DMS79 (cell line): ENCODE results near the gene EIF5A.

ENCODE experiments used
- DNase-seq: peaks from one replicate; lab custom pipeline; 2025; lab: John Stamatoyannopoulos, UW

The EIF5A gene

DNA sequence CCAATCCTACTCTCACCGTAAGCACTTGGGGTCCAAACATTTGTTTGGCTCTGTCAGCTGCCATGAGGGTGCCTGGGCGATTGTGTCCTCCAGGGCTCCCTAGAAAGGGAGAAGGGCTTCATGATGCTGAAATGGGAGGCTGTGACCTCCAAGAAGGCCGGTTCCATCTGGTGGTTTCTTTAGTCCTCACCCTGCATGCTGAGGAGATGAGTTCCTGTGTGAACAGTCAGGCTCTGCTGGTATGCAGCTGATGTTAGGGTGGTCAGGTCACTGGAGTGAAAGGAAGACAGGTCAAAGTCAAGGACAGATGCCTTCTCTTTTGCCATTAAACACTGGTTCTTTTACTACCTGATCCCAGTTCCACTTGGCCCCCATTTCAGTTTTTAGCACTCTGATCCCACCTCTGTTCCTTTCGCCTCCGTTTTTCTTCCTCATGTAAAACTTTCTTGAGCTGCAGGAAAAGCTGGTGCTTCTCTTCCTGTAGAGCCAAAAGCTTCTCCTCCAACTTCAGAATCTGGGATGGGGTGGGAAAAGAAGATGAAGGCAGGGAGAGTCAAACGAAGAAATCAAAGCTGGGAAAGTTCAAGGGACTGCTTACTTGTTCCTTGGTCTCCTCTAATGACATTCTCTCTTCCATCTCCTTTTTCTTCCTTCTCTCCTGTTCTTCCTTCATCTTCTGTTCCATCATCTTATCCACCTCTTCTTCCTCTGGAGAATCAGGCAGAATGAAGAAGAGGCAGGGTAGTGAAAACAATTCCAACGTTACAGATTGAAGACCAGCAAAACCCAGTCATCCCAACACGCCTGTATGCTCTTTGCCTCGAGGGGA lies 6.7 kb downstream of the EIF5A start:
- DNase-seq, result no peak

DNA sequence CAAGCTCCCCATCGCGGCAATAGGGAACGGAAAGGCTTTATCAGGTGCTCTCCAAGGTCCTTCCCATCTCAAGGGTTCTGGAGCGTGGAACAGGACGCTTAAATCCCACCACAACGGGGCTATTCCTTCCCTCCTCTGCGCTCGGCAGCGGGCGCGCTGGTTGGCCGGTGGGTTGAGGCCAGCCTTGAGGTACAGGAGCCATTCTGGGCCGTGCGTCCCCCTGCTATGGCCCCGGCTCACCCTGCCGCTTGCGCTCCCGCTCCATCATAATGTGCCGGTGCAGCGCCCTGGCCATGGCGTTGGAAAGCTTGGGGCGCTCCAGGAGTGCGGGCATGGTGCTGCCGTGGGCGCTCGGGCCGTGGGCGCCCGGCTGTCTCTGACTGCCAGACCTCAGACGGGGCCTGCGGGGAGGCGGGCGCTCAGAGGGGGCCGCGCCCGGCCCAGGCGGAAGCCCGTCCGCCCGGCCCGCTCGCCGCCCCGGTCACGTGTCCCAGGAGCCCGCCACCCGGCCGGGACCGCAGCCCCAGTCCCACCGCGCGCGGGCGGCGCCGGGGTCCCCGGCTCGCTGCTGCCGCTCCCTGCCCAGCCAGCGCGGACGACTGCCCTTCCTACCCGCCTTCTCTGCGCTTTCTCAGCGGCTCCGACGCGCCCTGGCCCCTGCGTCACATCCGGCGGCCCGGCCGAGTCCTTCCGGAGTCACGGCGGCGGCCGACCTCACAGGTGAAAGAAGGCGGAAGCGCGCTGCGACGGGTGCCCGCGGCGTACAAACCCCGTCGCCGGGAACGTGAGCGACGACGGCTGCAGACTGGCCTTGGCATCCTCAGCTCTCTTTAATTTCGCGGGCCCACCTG lies 7.5 kb downstream of the EIF5A start, which contains the start of gene GPS2:
Gene GPS2 (minus strand): TSS at position 642 of the 851 bp plus-strand sequence. CDS start 308 bp downstream, at position 334.
- peak; percentile 77 for DNase-seq

DNA sequence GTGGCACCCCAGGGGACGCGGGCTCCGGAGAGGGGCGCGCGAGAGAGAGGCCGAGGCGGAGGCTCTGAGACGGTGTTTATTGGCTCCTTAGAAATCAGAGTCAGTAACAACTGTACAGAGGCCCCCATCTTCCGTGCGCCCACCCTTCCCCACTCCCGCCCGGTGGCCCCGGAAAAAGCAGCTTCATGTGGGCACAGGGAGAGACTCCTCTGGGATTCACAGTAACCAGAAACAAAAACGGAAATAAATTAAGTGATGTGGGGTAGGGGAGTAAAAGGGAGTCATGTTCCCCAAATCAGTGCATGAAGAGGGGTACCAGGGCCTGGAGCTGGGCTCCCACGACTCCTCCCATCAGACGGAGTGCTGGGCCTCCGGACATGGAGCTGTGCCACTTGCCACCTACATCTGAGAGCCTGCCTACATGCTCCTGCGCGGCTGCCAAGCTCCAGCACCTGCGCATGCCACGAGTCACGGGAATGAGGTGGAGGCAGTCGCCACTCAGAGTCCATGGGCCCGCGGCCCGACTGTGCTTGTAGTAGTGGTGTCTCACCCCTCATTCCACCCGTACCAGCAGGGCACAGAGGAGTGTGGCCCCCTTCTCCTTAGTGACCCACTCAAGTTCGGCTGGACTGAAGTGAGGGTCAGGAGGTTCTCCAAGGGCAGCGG lies 8.3 kb downstream of the EIF5A start:
- peak; percentile 1 for DNase-seq

DNA sequence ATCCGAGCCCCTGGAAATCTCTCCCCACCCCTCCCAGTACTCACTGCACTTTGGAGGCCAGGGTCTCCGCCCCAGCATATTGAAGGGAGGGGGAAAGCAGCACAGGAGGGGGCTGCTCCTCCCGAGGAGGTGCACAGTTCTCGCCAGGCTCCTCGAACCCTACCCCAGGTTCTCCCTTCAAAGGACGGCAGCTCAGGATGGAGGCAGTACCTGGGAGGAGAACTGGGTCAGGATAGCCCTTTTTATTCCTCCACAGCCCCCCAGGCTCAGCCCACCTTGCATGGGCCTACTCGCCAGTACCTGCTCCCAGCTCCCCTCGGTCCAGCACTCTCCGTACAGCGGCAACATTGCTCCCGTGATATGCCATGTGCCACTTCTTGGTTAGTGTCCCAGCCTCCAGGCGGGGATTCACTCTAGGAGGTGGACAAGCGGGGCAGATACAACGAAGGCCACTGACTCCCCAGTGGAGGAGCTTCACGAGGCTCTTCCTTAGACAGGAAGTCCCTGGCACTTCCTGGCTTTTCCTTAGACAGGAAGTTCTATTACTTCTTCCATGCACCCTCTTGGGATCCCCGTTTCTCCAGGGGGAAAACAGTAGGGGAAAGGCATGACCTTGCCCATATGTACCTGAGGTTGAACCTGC lies 9.9 kb downstream of the EIF5A start:
- DNase-seq, result no peak

DNA sequence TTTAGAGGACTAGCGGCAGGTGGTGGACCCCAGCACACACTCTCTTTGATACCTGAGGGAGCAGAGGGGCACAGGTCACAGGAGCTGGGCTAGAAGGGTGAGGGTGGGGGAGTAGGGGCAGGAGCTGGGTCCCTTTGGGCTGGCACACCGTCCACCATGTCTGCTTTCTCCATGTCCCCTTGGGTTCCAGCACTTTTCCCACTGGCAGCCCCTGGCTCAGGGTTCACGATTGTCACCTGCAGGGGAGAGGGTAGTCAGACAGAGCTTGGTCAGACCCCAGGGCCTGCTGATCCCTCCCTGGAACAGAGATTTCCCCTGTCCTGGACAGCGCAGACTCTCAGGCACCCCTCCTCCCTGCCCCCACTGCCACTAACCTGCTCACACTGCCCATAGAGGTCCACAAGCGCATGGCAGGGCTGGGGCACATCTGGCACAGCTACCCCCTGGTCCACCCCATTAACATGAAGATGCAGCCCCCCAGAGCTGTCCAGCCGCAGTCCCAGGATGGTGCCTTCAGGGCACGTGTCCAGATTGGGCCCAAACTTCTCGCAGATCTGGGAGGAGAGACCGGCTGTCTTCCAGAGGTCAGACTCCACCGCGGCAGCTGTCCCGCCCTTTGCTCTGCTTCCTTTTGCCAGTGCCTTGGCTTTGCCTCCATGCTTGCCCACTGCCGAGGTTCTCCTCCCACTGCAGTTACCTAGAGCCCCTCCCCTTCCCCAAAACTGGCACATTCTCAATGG lies 10.9 kb downstream of the EIF5A start:
- no peak for DNase-seq

DNA sequence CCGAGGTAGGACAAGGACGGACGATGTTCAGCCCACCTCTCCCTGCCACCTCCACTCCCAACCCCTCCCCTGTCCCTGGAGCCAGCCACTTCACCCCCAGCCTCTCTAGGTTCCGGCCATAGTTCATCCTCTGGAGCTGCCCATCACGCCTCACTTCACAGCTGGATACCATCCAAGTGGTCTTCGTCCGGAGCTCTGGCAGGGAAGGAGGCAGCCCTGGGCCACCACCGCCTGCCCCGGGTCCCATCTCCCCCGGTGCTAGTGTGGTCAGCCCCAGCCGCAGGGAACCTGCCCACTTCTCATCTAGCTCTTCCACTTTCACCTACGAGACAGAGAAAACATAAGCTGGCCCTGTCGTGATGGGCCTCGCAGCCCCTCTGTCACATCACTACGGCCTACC lies 14.0 kb downstream of the EIF5A start:
- no peak for DNase-seq

DNA sequence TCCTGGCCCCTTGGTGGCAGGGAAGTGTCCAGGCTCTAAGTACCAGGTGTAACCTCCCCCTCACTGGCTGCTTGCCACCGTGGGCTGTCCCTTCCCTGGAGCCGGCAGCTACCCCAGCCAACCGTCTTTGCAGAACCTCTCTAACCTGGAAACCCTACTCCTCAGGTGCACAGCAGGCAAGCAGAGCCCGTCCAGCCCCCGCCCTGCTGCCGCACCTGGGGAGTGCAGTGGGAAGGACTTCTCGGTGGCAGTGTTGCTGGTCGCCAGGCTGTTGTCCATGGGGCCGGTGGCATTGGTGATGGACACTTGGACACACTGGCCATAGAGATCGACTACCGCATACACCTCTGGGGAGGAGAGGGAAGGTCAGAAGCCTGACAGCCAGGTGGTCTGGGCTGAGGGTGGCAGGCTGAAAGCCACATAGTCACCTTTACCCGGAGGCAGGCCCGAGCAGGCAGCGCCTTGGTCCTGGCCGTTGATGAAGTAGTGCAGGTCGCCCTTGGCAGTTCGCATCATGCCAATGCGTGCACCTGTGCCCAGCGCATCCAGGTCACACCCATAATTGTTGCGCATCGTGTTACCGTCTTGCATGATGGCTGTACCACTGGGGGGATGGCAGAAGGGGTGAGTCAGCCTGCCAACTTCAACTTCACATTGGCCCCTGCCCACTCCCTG lies 15.2 kb downstream of the EIF5A start:
- DNase-seq, result no peak

DNA sequence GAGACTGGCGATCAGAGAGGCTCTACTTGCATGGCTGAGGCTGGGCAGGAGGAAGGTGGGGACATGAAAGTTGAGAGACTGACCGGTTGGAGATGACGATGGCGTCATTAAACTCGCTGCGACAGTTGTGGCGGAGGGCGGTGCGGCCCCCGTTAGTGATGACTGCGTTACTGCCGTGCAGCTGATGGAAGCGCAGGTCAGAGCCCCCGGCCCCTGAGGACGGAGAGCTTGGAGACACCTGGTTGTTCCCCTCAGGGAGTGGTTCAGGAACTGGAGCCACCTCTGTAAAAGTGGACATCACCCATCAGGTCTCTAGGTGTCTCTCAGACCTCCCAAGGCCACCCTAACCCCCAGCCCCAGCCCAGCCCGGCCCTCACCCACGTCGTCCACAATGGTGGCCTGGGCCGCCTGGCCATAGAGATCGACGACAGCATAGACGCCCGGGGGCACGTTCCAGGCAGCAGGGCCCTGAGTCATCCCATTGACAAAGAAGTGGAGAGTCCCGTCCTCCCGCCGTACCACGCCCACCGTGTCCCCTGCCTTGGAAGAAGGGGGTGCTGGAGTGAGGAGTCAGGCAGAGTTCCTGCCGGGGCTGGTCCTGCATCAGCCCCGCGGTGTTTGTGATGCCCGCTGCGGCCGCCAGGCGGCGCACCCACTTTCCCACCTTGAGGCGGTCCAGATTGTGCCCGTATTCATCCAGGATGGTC lies 16.5 kb downstream of the EIF5A start:
- no peak for DNase-seq

DNA sequence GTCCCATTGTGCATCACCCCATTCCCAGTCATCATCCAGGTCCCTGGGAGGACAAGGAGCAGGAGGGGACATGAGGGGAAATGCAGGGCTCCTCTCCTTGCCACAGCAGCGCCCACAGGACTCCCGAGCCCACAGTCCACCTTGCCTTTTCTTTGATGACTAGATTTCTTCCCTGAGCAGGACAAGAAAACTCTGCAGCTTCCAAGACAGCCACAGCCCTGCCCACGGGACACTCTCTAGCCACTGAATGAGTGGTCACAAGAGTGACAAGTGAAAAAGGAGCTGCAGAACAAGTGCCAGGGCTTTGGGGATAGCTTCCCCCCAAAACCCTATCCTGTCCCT lies 17.0 kb downstream of the EIF5A start:
- no peak for DNase-seq

DNA sequence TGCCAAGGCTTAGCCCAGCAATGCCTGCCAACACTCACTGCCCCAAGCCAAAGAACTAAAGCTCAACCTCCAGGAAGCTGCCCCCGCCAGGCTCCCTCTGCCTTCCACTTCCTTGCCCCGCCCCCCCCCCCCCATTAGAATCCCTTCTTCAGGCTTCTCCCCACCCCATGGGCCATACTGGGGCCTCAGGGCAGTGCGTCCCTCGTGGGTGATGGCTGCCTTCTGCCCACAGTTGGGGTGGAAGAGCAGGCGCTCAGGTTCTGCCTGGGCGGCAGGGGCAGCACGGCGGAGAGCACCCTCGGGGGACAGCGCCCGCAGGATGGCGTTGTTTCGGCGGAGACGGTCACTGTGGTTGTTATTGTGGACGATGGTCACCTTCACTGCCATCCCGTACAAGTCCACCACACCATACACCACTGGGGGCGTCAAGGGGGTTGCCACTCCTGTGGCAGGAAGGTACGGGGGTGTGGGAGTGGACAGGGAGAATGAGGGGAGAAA lies 17.7 kb downstream of the EIF5A start:
- DNase-seq, result no peak

DNA sequence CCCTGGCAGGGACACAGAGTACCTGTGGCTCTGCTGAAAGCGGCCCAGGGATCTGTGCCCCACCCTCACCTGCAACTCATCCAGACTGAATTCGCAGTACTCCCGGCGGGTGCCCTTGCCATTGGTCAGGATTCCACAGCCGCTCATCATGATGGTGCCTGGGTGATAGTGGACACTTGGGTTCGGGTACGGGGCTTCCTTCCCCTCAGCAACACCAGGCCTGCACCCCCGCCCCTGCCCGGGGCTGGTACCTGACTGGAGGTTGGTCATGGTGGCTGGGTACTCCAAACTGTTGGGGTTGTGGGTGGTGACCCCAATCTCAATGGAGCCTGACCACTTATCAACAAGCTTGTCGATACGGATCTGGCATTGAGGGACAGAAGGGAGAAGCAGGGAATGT lies 18.8 kb downstream of the EIF5A start:
- no peak for DNase-seq

DNA sequence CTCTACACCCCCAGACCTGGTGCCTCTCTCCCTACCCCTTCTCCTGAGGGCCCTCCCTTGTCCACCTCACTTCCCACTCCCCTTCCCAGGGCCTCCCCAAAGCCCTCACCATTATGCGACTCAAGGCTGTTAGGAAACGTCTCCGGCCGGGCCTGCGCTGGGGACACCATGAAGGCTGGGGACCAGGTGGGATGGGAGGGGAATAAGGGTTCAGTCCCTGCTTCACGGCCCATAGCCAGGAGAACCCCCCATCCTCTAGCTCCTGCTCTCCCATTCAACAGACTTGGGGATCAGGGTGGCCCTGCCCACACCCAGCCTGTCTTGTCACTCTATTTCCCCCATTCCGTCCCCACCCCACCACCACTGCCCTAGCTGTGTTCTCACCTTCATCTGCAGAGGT lies 19.6 kb downstream of the EIF5A start:
- DNase-seq, result no peak

DNA sequence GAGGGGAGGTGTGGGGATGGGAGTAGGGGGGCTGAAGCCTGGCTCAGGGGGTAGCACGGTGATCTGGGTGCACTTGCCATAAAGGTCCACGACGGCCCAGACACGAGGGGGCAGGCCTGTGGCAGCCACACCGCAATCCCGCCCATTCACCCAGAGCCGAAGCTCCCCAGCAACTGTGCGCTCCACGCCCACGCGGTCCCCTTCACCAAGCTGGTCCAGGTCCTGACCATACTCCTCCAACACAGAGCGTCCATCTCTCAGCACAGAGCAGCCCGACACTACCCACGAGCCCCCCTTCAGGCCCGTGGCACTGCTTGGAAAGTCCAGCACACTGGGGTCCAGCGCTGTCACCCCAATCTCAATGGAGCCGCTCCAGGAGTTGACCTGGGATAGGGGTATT lies 20.1 kb downstream of the EIF5A start:
- no peak for DNase-seq

DNA sequence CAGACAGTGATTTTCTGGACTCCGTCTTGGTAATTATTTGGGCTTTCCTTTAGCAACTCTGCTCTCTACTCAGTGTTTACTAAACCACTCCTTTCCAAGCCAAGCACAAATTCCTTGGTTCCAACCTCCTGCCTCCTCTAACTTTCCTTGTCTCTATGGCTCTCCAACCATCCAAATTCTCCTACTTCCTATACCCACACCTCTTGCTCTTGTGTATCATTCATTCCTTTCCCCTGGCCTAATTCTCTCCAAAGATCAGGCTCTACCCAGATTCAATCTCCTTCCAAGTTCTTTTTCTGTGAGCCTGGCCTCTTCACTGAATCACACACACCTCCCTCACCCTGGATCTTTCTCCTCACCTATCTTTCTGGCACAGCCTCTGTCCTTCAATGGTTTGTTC lies 20.6 kb downstream of the EIF5A start:
- no peak for DNase-seq

DNA sequence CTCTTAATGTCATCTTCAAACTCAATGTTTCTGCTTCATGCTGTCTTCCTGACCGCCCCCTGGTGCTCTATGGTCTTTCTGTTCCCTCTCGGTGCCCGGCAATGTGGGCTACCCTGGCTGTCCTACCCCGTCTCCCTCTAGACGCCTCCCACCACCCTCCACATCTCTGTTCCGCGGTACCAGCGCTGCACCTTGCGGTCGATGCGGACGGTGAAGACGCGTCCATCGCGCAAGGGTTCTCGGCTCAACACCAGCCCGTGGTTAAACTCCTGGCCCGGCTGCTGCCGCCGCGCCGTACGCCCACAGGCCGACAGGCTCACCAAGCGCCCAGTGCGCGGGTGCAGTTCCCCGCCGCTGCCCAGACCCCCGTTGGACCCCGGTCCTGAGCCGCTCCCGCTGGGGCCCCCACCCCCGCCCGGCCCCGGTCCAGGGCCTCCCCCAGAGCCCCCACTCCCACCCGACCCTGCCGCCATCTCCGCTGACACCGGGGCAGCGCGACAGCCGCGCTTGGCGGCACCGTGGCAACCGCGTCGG lies 21.5 kb downstream of the EIF5A start, which contains the start of gene NEURL4:
Gene NEURL4 (minus strand): TSS at position 496 of the 534 bp plus-strand sequence. CDS start 23 bp downstream, at position 473.
- DNase-seq, result peak; percentile 7

DNA sequence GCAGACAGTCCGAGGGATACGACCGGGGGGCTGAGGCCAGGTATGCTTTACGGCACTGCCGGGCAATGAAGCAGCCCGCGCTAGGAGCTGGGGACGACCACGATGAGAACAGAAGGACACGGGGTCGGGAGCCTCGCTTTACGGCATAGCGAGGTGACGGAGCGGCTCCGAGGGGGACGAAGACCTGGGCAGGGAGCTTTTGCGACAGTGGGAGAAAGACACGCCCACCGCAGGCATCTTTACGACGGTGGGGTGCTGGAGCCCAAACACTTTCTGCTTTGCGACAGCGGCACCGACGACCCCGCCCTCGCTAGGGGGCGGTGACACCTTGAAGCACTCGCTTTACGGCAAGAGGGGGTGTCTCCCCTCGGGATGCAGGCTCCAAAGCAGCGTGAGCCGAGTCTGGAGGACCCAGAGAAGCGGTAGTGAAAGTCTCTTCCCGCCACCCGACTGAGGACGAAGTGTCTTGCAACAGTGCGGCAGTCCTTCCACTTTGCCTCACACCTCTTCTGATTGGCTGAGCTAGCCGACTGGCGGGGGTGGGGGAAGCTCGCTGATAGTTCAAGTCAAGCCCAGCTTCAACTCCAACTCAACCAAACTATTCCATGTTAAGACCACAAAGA lies 22.1 kb downstream of the EIF5A start:
- peak; percentile 98 for DNase-seq

DNA sequence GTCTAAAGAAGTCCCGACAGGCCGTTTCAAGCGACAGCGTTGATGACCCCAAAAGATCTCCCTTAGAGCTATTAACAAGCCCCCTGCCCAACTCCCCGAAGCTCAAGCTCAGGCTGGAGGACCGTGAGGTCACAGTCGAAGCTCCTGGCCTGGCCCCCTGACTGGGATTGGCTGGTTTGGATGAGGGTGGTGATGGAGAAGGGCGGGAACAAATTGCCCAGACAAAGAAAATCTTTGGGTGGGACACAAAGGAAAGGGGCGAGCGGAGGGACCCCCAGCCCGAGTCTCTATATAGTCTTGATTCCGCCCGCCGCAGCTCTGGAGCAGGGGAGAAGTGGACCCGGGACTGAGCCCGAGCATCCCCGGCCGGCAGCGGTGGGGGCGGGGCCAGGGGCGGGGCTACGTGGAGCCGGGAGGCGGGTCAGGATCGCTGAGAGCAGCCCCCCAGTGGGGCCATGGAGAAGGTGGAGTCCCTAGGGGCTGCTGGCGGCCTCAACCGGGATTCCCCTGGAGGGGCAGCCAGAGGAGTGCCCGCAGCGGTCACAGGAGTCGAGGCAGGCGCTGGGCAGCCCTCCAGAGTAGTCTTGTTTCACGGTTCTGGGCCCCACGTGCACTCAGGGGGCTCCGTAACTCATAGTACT lies 22.7 kb downstream of the EIF5A start:
- peak; percentile 75 for DNase-seq

DNA sequence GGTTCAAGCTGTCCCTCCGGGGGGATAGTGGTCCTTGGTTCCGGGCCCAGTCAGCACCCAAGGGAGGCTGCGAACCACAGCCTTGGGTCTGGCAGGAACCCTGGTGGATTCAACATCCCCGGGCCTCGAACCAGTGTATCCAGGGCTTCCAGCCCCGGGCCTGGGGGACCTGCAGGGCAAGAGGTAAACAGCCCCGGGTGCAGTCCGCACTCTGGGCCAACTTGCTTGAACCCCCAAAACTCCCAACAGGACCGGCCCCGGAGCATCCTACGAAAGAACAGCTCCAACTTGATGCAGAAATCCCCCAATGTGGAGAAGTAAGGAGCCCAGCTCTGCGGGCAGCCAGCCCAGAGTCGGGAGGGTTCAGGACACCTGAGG lies 23.2 kb downstream of the EIF5A start:
- no peak for DNase-seq

DNA sequence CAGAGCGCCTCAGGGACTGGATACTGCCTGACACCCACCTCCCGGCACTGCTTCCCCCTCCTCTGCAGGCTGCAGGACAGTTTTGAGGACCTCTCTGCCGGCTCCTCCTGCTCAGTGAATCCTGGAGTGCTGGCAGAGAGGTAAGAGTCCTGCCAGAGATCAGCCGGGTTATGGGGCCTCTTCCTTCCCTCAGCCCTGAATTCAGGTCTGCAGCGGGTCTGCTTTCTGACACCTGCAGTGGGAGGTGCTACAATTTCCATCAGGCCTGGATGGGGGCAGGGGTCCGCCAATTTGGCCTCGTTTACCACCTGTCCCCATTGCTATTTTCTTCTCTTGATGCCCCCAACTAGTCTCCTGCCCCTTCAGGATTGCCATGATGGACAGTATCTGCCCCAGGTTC lies 24.7 kb downstream of the EIF5A start:
- DNase-seq, result no peak
